ENCODE data around the gene BICC1.

Gene BICC1

DNA sequence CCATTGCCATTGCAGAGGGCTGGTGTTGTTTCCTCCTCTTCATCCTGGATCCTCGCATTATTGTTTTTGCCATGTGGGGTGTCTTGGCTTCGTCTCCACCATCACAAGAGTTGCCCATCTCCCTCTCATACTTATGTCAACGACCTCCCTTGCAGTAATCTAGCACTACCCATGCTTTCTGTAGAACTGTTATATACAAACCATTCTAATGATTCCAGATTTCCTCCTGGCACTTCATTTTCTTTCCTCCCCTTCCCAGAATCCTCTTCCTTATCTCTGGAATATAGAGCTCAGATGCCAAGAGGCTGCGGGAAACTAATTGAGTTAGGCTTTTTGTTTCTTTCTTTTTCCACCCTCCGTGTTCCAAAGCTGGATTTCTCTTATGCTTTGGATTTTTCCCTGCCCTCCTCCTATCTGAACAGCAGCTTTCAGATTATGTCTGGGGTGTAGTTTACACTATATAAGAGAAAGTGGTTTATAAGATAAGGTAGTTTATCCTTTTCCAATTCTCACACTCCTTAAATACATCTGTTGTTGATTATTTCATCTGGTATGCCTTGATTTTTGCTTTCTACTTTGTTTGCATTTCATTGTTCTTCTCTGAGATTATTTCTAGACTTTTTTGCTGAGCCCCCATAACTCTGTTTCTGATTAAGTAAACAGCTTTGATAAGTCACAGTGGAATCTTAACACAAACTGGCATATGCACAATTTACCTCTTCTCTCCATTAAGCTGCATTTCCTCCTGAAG is 264.1 kb downstream of the BICC1 start:
- no peaks in the 10 kb centered on the region for H3K79me2 ChIP-seq (ENCODE audit: control insufficient read depth, insufficient read depth, low read length)
- no peaks in the 10 kb centered on the region for H3K4me1 ChIP-seq (ENCODE audit: control insufficient read depth, low read depth, low read length)
- no peak overlapping the region for H3K4me3 ChIP-seq (ENCODE audit: low read length)
- no peak overlapping the region for H2BK5ac ChIP-seq (ENCODE audit: low read length)
- no CpG with 5 or more reads among the region's 5 CpGs for whole genome bisulfite sequencing (ENCODE audit: extremely low coverage, insufficient coverage, low lambda C conversion rate)
- H3K23ac ChIP-seq (ENCODE audit: low read length): no peak overlapping the region
- H2AK5ac ChIP-seq (ENCODE audit: low read length): no peak overlapping the region
- no peak overlapping the region for H3K27ac ChIP-seq (ENCODE audit: low read depth, low read length)
- H3K79me1 ChIP-seq (ENCODE audit: low read length): no peaks in the 10 kb centered on the region
- no peak overlapping the region for H3K4ac ChIP-seq (ENCODE audit: low read depth, low read length)
- H3K36me3 ChIP-seq (ENCODE audit: control insufficient read depth, insufficient read depth, low read length): no peaks in the 10 kb centered on the region
- H3K56ac ChIP-seq (ENCODE audit: low read length): no peak overlapping the region
- no peak overlapping the region for H4K8ac ChIP-seq (ENCODE audit: low read depth, low read length)
- no peak overlapping the region for H3K4me2 ChIP-seq (ENCODE audit: low read length)
- DNase-seq: no peak
- H3K18ac ChIP-seq (ENCODE audit: low read length): no peak overlapping the region
- no peak overlapping the region for H2BK120ac ChIP-seq (ENCODE audit: low read depth, low read length)
- no peak overlapping the region for H4K5ac ChIP-seq (ENCODE audit: low read length)
- no peaks in the 10 kb centered on the region for H3K27me3 ChIP-seq (ENCODE audit: insufficient read depth, low read length, poor library complexity)
- no peak overlapping the region for H2BK15ac ChIP-seq (replicated peaks; ENCODE audit: low read depth)
- H3K9ac ChIP-seq (ENCODE audit: low read length): no peak overlapping the region

DNA sequence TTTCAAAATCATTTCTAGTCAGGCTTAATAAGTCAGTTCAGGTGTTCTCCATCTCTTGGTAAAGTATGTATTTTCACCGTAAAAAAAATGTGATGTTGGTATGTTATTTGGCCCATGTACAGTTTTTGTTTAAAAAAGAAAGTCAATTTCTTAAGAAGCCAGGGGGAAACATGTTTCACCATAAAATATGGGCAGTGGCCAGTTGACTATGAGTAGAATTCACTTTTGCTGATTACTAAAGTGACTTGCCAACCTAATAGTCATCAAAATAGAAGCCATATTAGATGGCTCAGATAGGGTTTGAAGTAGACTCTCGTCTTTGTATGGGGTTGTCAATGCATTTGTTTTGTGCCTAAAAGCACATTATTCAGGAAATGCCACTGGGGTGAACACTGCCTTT is 266.3 kb downstream of the BICC1 start:
- no peaks in the 10 kb centered on the region for H3K4me1 ChIP-seq (ENCODE audit: control insufficient read depth, low read depth, low read length)

DNA sequence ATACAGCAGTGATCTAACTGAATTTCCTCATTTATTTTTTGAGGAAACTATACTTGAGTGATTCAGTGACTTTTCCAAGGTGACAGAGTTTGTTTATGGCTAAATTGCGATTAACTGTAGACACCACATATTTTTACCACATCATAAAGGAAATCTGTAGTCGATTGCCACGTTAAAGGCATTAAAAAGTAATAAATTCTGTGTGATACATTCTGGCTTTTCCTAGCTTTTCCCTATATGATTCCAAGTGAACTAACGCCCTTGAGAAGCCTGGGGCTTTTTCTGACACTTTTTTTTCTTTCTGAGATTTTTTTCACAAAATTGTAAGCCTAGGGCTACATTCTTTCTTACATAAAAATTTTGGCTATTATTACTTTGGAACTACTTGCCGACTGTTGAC is 266.9 kb downstream of the BICC1 start:
- no peak overlapping the region for H3K56ac ChIP-seq (ENCODE audit: low read length)

More for the DNA sequence above, 266.3 kb downstream of the BICC1 start:
- Histone ChIP-seq H3K27ac (ENCODE audit: low read depth, low read length) (no peak overlapping the region), H3K4me2 (ENCODE audit: low read length) (no peak overlapping the region), H3K4ac (ENCODE audit: low read depth, low read length) (no peak overlapping the region), H3K79me2 (ENCODE audit: control insufficient read depth, insufficient read depth, low read length) (no peaks in the 10 kb centered on the region), H2BK120ac (ENCODE audit: low read depth, low read length) (no peak overlapping the region), H3K9ac (ENCODE audit: low read length) (no peak overlapping the region), H4K8ac (ENCODE audit: low read depth, low read length) (no peak overlapping the region), H3K23ac (ENCODE audit: low read length) (no peak overlapping the region), H2AK5ac (ENCODE audit: low read length) (no peak overlapping the region), H3K27me3 (ENCODE audit: insufficient read depth, low read length, poor library complexity) (no peaks in the 10 kb centered on the region), H3K18ac (ENCODE audit: low read length) (no peak overlapping the region), H3K36me3 (ENCODE audit: control insufficient read depth, insufficient read depth, low read length) (no peaks in the 10 kb centered on the region), H3K56ac (ENCODE audit: low read length) (no peak overlapping the region), H2BK15ac (replicated peaks; ENCODE audit: low read depth) (no peak overlapping the region), H4K5ac (ENCODE audit: low read length) (no peak overlapping the region), H2BK5ac (ENCODE audit: low read length) (no peak overlapping the region), H3K79me1 (ENCODE audit: low read length) (no peaks in the 10 kb centered on the region), H3K4me3 (ENCODE audit: low read length) (no peak overlapping the region)
- no peak for DNase-seq
- WGBS (ENCODE audit: extremely low coverage, insufficient coverage, low lambda C conversion rate): no CpG with 5 or more reads among the region's 2 CpGs

DNA sequence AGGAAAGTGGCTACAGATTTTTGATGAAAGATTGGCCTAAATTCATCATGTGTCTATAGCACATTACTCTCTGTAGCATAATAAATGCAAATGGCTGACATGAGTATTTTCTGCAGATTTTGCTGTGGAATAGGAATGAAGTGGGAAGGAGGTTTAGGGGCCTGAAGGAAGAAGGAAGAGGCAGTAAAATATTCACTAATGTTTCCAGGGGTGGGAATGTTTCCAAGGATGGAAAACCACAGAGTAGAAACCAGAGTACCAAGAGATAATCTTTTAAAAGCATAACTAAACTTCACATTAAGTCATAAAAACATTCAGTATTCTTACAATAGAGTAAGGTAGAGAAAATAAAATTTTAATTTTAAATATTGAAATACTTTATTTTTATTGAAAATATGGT is 267.8 kb downstream of the BICC1 start:
- Histone ChIP-seq H3K4me2 (ENCODE audit: low read length) (no peak overlapping the region), H3K79me1 (ENCODE audit: low read length) (no peaks in the 10 kb centered on the region), H3K27ac (ENCODE audit: low read depth, low read length) (no peak overlapping the region), H4K5ac (ENCODE audit: low read length) (no peak overlapping the region), H3K27me3 (ENCODE audit: insufficient read depth, low read length, poor library complexity) (no peaks in the 10 kb centered on the region), H3K4ac (ENCODE audit: low read depth, low read length) (no peak overlapping the region), H3K56ac (ENCODE audit: low read length) (no peak overlapping the region), H2BK5ac (ENCODE audit: low read length) (no peak overlapping the region), H2BK120ac (ENCODE audit: low read depth, low read length) (no peak overlapping the region), H2AK5ac (ENCODE audit: low read length) (no peak overlapping the region), H3K36me3 (ENCODE audit: control insufficient read depth, insufficient read depth, low read length) (no peaks in the 10 kb centered on the region), H4K8ac (ENCODE audit: low read depth, low read length) (no peak overlapping the region), H3K4me3 (ENCODE audit: low read length) (no peak overlapping the region), H3K4me1 (ENCODE audit: control insufficient read depth, low read depth, low read length) (no peaks in the 10 kb centered on the region), H3K18ac (ENCODE audit: low read length) (no peak overlapping the region), H2BK15ac (replicated peaks; ENCODE audit: low read depth) (no peak overlapping the region), H3K23ac (ENCODE audit: low read length) (no peak overlapping the region), H3K79me2 (ENCODE audit: control insufficient read depth, insufficient read depth, low read length) (no peaks in the 10 kb centered on the region), H3K9ac (ENCODE audit: low read length) (no peak overlapping the region)
- no peak for DNase-seq

More for the DNA sequence above, 266.9 kb downstream of the BICC1 start:
- no peak overlapping the region for H3K4me3 ChIP-seq (ENCODE audit: low read length)
- H4K5ac ChIP-seq (ENCODE audit: low read length): no peak overlapping the region
- H3K23ac ChIP-seq (ENCODE audit: low read length): no peak overlapping the region
- no peaks in the 10 kb centered on the region for H3K4me1 ChIP-seq (ENCODE audit: control insufficient read depth, low read depth, low read length)
- H3K79me2 ChIP-seq (ENCODE audit: control insufficient read depth, insufficient read depth, low read length): no peaks in the 10 kb centered on the region
- H3K9ac ChIP-seq (ENCODE audit: low read length): no peak overlapping the region
- H2BK120ac ChIP-seq (ENCODE audit: low read depth, low read length): no peak overlapping the region
- H3K27me3 ChIP-seq (ENCODE audit: insufficient read depth, low read length, poor library complexity): no peaks in the 10 kb centered on the region
- no peak for DNase-seq
- H3K27ac ChIP-seq (ENCODE audit: low read depth, low read length): no peak overlapping the region
- H3K18ac ChIP-seq (ENCODE audit: low read length): no peak overlapping the region
- H3K79me1 ChIP-seq (ENCODE audit: low read length): no peaks in the 10 kb centered on the region
- H3K36me3 ChIP-seq (ENCODE audit: control insufficient read depth, insufficient read depth, low read length): no peaks in the 10 kb centered on the region
- no peak overlapping the region for H3K4me2 ChIP-seq (ENCODE audit: low read length)
- H2BK15ac ChIP-seq (replicated peaks; ENCODE audit: low read depth): no peak overlapping the region
- H4K8ac ChIP-seq (ENCODE audit: low read depth, low read length): no peak overlapping the region
- H2BK5ac ChIP-seq (ENCODE audit: low read length): no peak overlapping the region
- H3K4ac ChIP-seq (ENCODE audit: low read depth, low read length): no peak overlapping the region
- no peak overlapping the region for H2AK5ac ChIP-seq (ENCODE audit: low read length)
- no CpG with 5 or more reads among the region's 5 CpGs for WGBS (ENCODE audit: extremely low coverage, insufficient coverage, low lambda C conversion rate)

DNA sequence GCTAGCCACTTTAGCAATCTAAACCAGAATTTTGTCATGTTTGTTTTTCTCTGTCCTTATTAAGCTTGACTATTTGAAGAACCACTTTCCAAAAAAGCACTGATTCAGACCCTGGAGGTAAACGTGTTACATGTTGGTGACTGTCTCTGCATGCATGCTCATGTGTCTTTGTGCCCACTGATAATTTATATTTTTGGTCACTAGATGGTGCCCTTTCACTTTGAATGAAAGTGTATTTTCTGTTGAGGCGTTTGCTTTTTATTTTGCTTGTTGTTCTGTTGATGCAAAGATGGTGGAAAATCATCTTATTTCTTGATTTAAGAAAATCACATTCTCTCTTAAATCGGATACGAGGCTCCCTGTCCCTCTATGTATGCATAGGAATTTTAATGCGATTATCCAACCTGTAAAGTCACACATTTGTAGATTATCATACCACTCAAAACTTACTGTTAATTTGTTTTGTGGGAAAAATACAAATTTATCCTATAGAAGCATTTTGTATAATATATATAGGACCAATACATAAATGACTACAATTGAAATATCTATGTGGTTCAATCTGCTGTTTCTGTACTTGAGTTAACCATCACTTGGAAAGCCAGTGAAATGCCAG is 269.3 kb downstream of the BICC1 start:
- Histone ChIP-seq H3K79me2 (ENCODE audit: control insufficient read depth, insufficient read depth, low read length) (no peaks in the 10 kb centered on the region), H2AK5ac (ENCODE audit: low read length) (no peak overlapping the region), H2BK5ac (ENCODE audit: low read length) (no peak overlapping the region), H3K18ac (ENCODE audit: low read length) (no peak overlapping the region), H2BK120ac (ENCODE audit: low read depth, low read length) (no peak overlapping the region), H4K5ac (ENCODE audit: low read length) (no peak overlapping the region), H2BK15ac (replicated peaks; ENCODE audit: low read depth) (no peak overlapping the region), H3K27ac (ENCODE audit: low read depth, low read length) (no peak overlapping the region), H3K4me2 (ENCODE audit: low read length) (no peak overlapping the region), H3K56ac (ENCODE audit: low read length) (no peak overlapping the region), H3K4ac (ENCODE audit: low read depth, low read length) (no peak overlapping the region), H3K23ac (ENCODE audit: low read length) (no peak overlapping the region), H3K9ac (ENCODE audit: low read length) (no peak overlapping the region), H3K4me3 (ENCODE audit: low read length) (no peak overlapping the region), H3K27me3 (ENCODE audit: insufficient read depth, low read length, poor library complexity) (no peaks in the 10 kb centered on the region), H3K36me3 (ENCODE audit: control insufficient read depth, insufficient read depth, low read length) (no peaks in the 10 kb centered on the region), H3K4me1 (ENCODE audit: control insufficient read depth, low read depth, low read length) (no peaks in the 10 kb centered on the region), H4K8ac (ENCODE audit: low read depth, low read length) (no peak overlapping the region), H3K79me1 (ENCODE audit: low read length) (no peaks in the 10 kb centered on the region)
- WGBS (ENCODE audit: extremely low coverage, insufficient coverage, low lambda C conversion rate): no CpG with 5 or more reads among the region's 5 CpGs
- DNase-seq: peak; percentile 55

Data from mesendoderm (in vitro differentiated cells).